Testis (tissue), 5 donors: ENCODE measurements around the gene EAF1. TPM values are rescaled to one million over a fixed set of nuclear protein-coding genes. Genes with fewer than 3 reads are reported as not detected.

Experiments
- DNase-seq: peaks from one replicate; pipeline ENCODE4 v3.0.0-alpha.2; 2019
- H3K27ac ChIP-seq, 2 donors: fragments of 200-600 bp; sonication (generic); one replicate each; pipeline ENCODE4 v1.5.1; 2019
- H3K27me3 ChIP-seq: fragments of 200-600 bp; sonication (generic); one replicate; pipeline ENCODE4 v1.5.1; 2019
- H3K36me3 ChIP-seq: fragments of 200-600 bp; sonication (generic); one replicate; pipeline ENCODE4 v1.5.1; 2017; ENCODE audit warnings: low read depth; ENCODE audit errors: missing control alignments
- H3K4me1 ChIP-seq: fragments of 200-600 bp; sonication (generic); one replicate; pipeline ENCODE4 v1.5.1; 2019
- H3K4me3 ChIP-seq, 2 donors: fragments of 200-600 bp; sonication (generic); one replicate each; pipeline ENCODE4 v1.5.1; 2017 to 2019
- H3K9me3 ChIP-seq: fragments of 200-600 bp; sonication (generic); one replicate; pipeline ENCODE4 v1.5.1; 2017
- CTCF ChIP-seq, 3 experiments: fragments of 450-650 bp in 2 of 3; fragments of 200-600 bp in 1 of 3; sonication (generic) in 1 of 3; IDR thresholded peaks; one replicate each; pipeline ENCODE4 v1.5.1; 2016 to 2019; ENCODE audit warnings: antibody characterized with exemption in 3 of 3, mild to moderate bottlenecking in 2 of 3, moderate library complexity in 1 of 3
- POLR2A ChIP-seq: fragments of 450-650 bp; IDR thresholded peaks from one replicate; pipeline ENCODE4 v1.6.1; 2017; ENCODE audit warnings: antibody characterized with exemption, mild to moderate bottlenecking, moderate library complexity
- WGBS, 2 donors: methylation state at CpG; one replicate each; pipeline ENCODE4 v1.1.5; 2018; 5-methylcytosine and 5-hydroxymethylcytosine counted together
- intact Hi-C: fragments of 100-400 bp; cut with DNase I; formaldehyde crosslinking; loops from one replicate; pipeline ENCODE4 v1.15.1; 2023; ENCODE audit warnings: low total_unique reads
- long read RNA-seq, 2 donors: transcript quantifications; one replicate each; lab custom pipeline, GENCODE V29; 2026
- polyA plus RNA-seq: library from polyadenylated mRNA; stranded (reverse); fragments of 350-450 nt; fragmentation: Illumina TruSeq; extraction: RNeasy Lipid Tissue Mini Kit (QIAGEN cat#74804); gene quantifications from one replicate; pipeline ENCODE4 v1.2.3, GENCODE V29; 2014; ENCODE audit warnings: low read depth, low replicate concordance; ENCODE audit not compliant: insufficient read depth
- total RNA-seq, 2 donors: library from RNA; depleted of rRNA; stranded (reverse); fragments of >200 nt; gene quantifications; one replicate each; pipeline ENCODE4 v1.2.3, GENCODE V29; 2016

EAF1 gene
- total RNA-seq (10 to 100 TPM; 25.5 to 33.4 TPM), polyA plus RNA-seq (28.5 TPM)
- long read RNA-seq, donor 1, full-length matches to known transcripts, result 3 of 3 reads
- long read RNA-seq, donor 1, partial matches to known transcripts, result 0 of 3 reads
- long read RNA-seq, donor 1, other reads (novel, unspliced or antisense), result 0 of 3 reads
- long read RNA-seq, donor 2, full-length matches to known transcripts, result 2 of 2 reads
- long read RNA-seq, donor 2, partial matches to known transcripts, result 0 of 2 reads
- long read RNA-seq, donor 2, other reads (novel, unspliced or antisense), result 0 of 2 reads

GRCh38 chr3:15427182-15427880 is at the start of gene EAF1, which contains the start of gene METTL6:
TSS of gene EAF1 (plus strand) at chr3:15427598. CDS start at chr3:15427780, 182 bp downstream.
TSS of gene METTL6 (minus strand) at chr3:15427544. CDS start at chr3:15426511, 1,033 bp downstream.
- no peaks in the 10 kb centered on the region for H3K27me3 ChIP-seq
- H3K4me3 ChIP-seq, result peak within 1 kb of the TSS; percentile 96 to 98
- 0 to 1% methylated on average over 36 to 52 of the region's 52 CpGs for WGBS, 2 donors
- peaks cover 18% of the 10 kb centered on the region for H3K4me1 ChIP-seq
- H3K9me3 ChIP-seq, result no peaks in the 10 kb centered on the region
- TF ChIP-seq POLR2A (no peak), CTCF (IDR thresholded peaks at IDR 0.05) (no peak)
- peak; percentile 92 for DNase-seq
- H3K36me3 ChIP-seq, result no peaks in the 10 kb centered on the region
- peak within 1 kb of the TSS; percentile 69 to 75 for H3K27ac ChIP-seq
- intact Hi-C loops, result no loop called here

- no peaks in the 10 kb centered on the region for H3K9me3 ChIP-seq
- peak overlapping the region in 1 of 2 donors; percentile 3 for H3K4me3 ChIP-seq
- TF ChIP-seq CTCF (IDR thresholded peaks at IDR 0.05), result peak; percentile 79 to 98 (median 94)
- TF ChIP-seq POLR2A, result no peak
- 14 to 22% methylated on average over 16 of the region's 16 CpGs for WGBS, 2 donors
- H3K36me3 ChIP-seq, result no peaks in the 10 kb centered on the region
- peaks cover 10% of the 10 kb centered on the region for H3K4me1 ChIP-seq
- no peaks in the 10 kb centered on the region for H3K27me3 ChIP-seq
- peak overlapping the region; percentile 45 to 66 for H3K27ac ChIP-seq
- peak; percentile 98 for DNase-seq
- intact Hi-C loops, result loop anchor here (10.0 kb wide), 1 partner anchor 113 kb away; no protein-coding TSS in a partner anchor
Measured at GRCh38 chr3:15377961-15378791, 49.2 kb upstream of the EAF1 start.

GRCh38 chr3:15380980-15381890 is 46.2 kb upstream of the EAF1 start:
- 67 to 78% methylated on average over 6 of the region's 6 CpGs for whole genome bisulfite sequencing, 2 donors
- TF ChIP-seq POLR2A (no peak), CTCF (IDR thresholded peaks at IDR 0.05) (no peak)
- intact Hi-C loops, result no loop called here
- H3K4me3 ChIP-seq, result no peak overlapping the region
- H3K4me1 ChIP-seq, result peaks cover 33% of the 10 kb centered on the region
- H3K9me3 ChIP-seq, result no peaks in the 10 kb centered on the region
- no peak overlapping the region for H3K27ac ChIP-seq
- DNase-seq, result no peak
- no peaks in the 10 kb centered on the region for H3K27me3 ChIP-seq
- H3K36me3 ChIP-seq, result no peaks in the 10 kb centered on the region

GRCh38 chr3:15382405-15382923 is 44.9 kb upstream of the EAF1 start:
- H3K36me3 ChIP-seq, result no peaks in the 10 kb centered on the region
- TF ChIP-seq POLR2A (no peak), CTCF (IDR thresholded peaks at IDR 0.05) (no peak)
- H3K27ac ChIP-seq, result peak overlapping the region in 1 of 2 donors; percentile 12
- no peaks in the 10 kb centered on the region for H3K27me3 ChIP-seq
- DNase-seq, result peak; percentile 15
- 72 to 74% methylated on average over 3 of the region's 3 CpGs for WGBS, 2 donors
- H3K4me3 ChIP-seq, result no peak overlapping the region
- intact Hi-C loops, result no loop called here
- H3K9me3 ChIP-seq, result no peaks in the 10 kb centered on the region
- H3K4me1 ChIP-seq, result peaks cover 43% of the 10 kb centered on the region
